OCI-LY7 (cell line): Measurements from ENCODE around the gene SOX5.

Source experiments
- CTCF ChIP-seq: fragments of 200-600 bp; sonication (generic); conservative IDR thresholded peaks from 2 replicates; pipeline ENCODE4 v1.5.1; 2014; ENCODE audit warnings: mild to moderate bottlenecking, antibody characterized with exemption, low read length, moderate library complexity, mixed read lengths
- EZH2phosphoT487 ChIP-seq: fragments of 200-600 bp; sonication (generic); IDR thresholded peaks from 2 replicates; pipeline ENCODE4 v1.6.1; 2018; ENCODE audit warnings: low read depth, borderline replicate concordance, mild to moderate bottlenecking, mixed run types, antibody characterized with exemption, low read length, moderate library complexity, mixed read lengths

- TF ChIP-seq CTCF, result no peak
- no peak for TF ChIP-seq EZH2phosphoT487
Observed at GRCh38 chr12:23703051-23703450, 246.4 kb downstream of the SOX5 start.
